ENCODE results near the gene MRPL43. TPM values are rescaled to one million over a fixed set of nuclear protein-coding genes. Genes with fewer than 3 reads are reported as not detected.

The MRPL43 gene
- total and polyA plus RNA-seq, 9 of the 15 experiments (the other 6 are each of a cell fraction or from before 2014, with no cell fraction given): 15.1 to 63.7 (median 37.2) TPM

GRCh38 chr10:100997360-100998182, 10.3 kb upstream of the MRPL43 start (continued):
- TF ChIP-seq ZNF280B (CRISPR knock-in tag; IDR thresholded peaks at IDR 0.05): no peak
- TF ChIP-seq STAG1 (CRISPR knock-in tag; IDR thresholded peaks at IDR 0.05; ENCODE audit: borderline replicate concordance): no peak
- TF ChIP-seq PHF8 (IDR thresholded peaks at IDR 0.05; ENCODE audit: borderline replicate concordance, low read length): peak; percentile 27; the same call in 1 of the 2 replicates
- TF ChIP-seq JUNB (CRISPR knock-in tag; conservative IDR thresholded peaks at IDR 0.05): no peak
- 0 out of 2 replicates have a peak, but pooled peaks have one; percentile 13 for TF ChIP-seq POLR2A (conservative IDR thresholded peaks at IDR 0.05)
- TF ChIP-seq KLF6 (CRISPR knock-in tag; IDR thresholded peaks at IDR 0.05; ENCODE audit: borderline replicate concordance): no peak
- TF ChIP-seq ZNF143 (CRISPR knock-in tag; IDR thresholded peaks at IDR 0.05): no peak
- no peak for TF ChIP-seq ATF3 (IDR thresholded peaks at IDR 0.05)
- no peak for TF ChIP-seq ATF3 (CRISPR knock-in tag; conservative IDR thresholded peaks at IDR 0.05)
- TF ChIP-seq SMARCA4 (IDR thresholded peaks at IDR 0.05): no peak
- no peak for TF ChIP-seq MCM3 (IDR thresholded peaks at IDR 0.05)
- 0 out of 2 replicates have a peak, but pooled peaks have one; percentile 30 for TF ChIP-seq ELF1 (tag; IDR thresholded peaks at IDR 0.05)
- TF ChIP-seq TSHZ1 (CRISPR knock-in tag; IDR thresholded peaks at IDR 0.05): no peak
- peak; percentile 76 for TF ChIP-seq ZFX (CRISPR knock-in tag; IDR thresholded peaks at IDR 0.05)
- peak; percentile 56; the same call in 1 of the 2 replicates for TF ChIP-seq NCOA6 (IDR thresholded peaks at IDR 0.05)
- TF ChIP-seq RNF219 (CRISPR knock-in tag; IDR thresholded peaks at IDR 0.05): no peak
- peak; percentile 43 for TF ChIP-seq TBP (optimal IDR thresholded peaks at IDR 0.05; ENCODE audit: low read depth, low read length)
- TF ChIP-seq PHF20 (IDR thresholded peaks at IDR 0.05; ENCODE audit: partially characterized antibody): peak; percentile 32
- no peak for TF ChIP-seq ZNF41 (CRISPR knock-in tag; conservative IDR thresholded peaks at IDR 0.05)
- TF ChIP-seq DIDO1 (tag; IDR thresholded peaks at IDR 0.05; ENCODE audit: low read depth): no peak
- no peak for TF ChIP-seq CHCHD3 (CRISPR knock-in tag; IDR thresholded peaks at IDR 0.05)
- 0 out of 2 replicates have a peak, but pooled peaks have one; percentile 26 for TF ChIP-seq GABPA (tag; conservative IDR thresholded peaks at IDR 0.05; ENCODE audit: low read depth)
